Lower leg skin (tissue), 3 donors: ENCODE results near the gene TTC7B.

Experiments used
- POLR2A ChIP-seq, 2 donors: fragments of 450-650 bp; IDR thresholded peaks; one replicate each; pipeline ENCODE4 v1.6.1; 2016 to 2017; ENCODE audit warnings: antibody characterized with exemption in 2 of 2, mild to moderate bottlenecking in 1 of 2, moderate library complexity in 1 of 2
- TF ChIP-seq, protein P1 (sequence below), 3 donors: fragments of 450-650 bp; IDR thresholded peaks; one replicate each; pipeline ENCODE4 v1.5.1; 2016; ENCODE audit warnings: antibody characterized with exemption in 3 of 3, mild to moderate bottlenecking in 3 of 3, moderate library complexity in 2 of 3

DNA sequence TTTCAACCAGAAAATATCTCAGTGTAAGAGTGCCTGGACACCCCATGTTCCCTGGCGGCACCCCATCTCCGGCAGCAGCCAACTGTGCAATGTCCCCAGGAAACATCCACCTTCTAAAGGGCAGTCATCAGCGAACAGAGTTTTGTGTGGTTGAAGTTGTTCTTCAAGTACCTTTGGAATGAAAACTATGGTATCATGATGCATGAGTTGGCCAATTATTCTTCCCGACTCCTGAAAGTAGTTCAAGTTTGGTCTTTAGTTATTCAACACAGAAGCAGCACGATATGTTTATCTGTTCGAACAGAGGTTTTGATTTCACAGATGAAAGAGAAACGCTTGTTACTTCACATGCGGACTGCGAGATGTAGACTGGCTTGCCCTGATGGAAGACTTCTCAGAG lies 21.1 kb upstream of the TTC7B start:
- TF ChIP-seq, protein P1, sequence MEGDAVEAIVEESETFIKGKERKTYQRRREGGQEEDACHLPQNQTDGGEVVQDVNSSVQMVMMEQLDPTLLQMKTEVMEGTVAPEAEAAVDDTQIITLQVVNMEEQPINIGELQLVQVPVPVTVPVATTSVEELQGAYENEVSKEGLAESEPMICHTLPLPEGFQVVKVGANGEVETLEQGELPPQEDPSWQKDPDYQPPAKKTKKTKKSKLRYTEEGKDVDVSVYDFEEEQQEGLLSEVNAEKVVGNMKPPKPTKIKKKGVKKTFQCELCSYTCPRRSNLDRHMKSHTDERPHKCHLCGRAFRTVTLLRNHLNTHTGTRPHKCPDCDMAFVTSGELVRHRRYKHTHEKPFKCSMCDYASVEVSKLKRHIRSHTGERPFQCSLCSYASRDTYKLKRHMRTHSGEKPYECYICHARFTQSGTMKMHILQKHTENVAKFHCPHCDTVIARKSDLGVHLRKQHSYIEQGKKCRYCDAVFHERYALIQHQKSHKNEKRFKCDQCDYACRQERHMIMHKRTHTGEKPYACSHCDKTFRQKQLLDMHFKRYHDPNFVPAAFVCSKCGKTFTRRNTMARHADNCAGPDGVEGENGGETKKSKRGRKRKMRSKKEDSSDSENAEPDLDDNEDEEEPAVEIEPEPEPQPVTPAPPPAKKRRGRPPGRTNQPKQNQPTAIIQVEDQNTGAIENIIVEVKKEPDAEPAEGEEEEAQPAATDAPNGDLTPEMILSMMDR (IDR thresholded peaks at IDR 0.05), result no peak
- no peak for TF ChIP-seq POLR2A (IDR thresholded peaks at IDR 0.05)
